GM03348 (cell line): ENCODE results near the gene GABRR1.

ENCODE experiments used
- DNase-seq: peaks from one replicate; pipeline ENCODE4 v3.0.0; 2012; ENCODE audit warnings: low spot score

GABRR1 gene

GRCh38 chr6:89215391-89215790, 1.8 kb downstream of the GABRR1 start:
- DNase-seq = no peak

- DNase-seq = no peak
Observed at GRCh38 chr6:89214197-89214596, 3.0 kb downstream of the GABRR1 start.

GRCh38 chr6:89212472-89212871, 4.7 kb downstream of the GABRR1 start:
- no peak for DNase-seq

GRCh38 chr6:89209457-89209856, 7.7 kb downstream of the GABRR1 start:
- no peak for DNase-seq

- no peak for DNase-seq
Observed at GRCh38 chr6:89208551-89208950, 8.6 kb downstream of the GABRR1 start.

GRCh38 chr6:89205819-89206218, 11.3 kb downstream of the GABRR1 start:
- DNase-seq = no peak

GRCh38 chr6:89204096-89204495, 13.1 kb downstream of the GABRR1 start:
- DNase-seq = no peak

GRCh38 chr6:89200706-89201215, 16.4 kb downstream of the GABRR1 start:
- no peak for DNase-seq

GRCh38 chr6:89199579-89199978, 17.6 kb downstream of the GABRR1 start:
- no peak for DNase-seq

- no peak for DNase-seq
Observed at GRCh38 chr6:89198235-89198634, 18.9 kb downstream of the GABRR1 start.

- no peak for DNase-seq
Observed at GRCh38 chr6:89197141-89197540, 20.0 kb downstream of the GABRR1 start.

- no peak for DNase-seq
Observed at GRCh38 chr6:89194559-89194958, 22.6 kb downstream of the GABRR1 start.

- no peak for DNase-seq
Observed at GRCh38 chr6:89190741-89191140, 26.4 kb downstream of the GABRR1 start.

- no peak for DNase-seq
Observed at GRCh38 chr6:89187504-89187903, 29.7 kb downstream of the GABRR1 start.

- DNase-seq = no peak
Observed at GRCh38 chr6:89186762-89187161, 30.4 kb downstream of the GABRR1 start.

GRCh38 chr6:89184344-89184743, 32.8 kb downstream of the GABRR1 start:
- DNase-seq = no peak

GRCh38 chr6:89183294-89183693, 33.9 kb downstream of the GABRR1 start:
- DNase-seq = no peak

- no peak for DNase-seq
Observed at GRCh38 chr6:89180971-89181370, 36.2 kb downstream of the GABRR1 start.

GRCh38 chr6:89180112-89180511, 37.0 kb downstream of the GABRR1 start:
- no peak for DNase-seq

GRCh38 chr6:89173634-89174033, 43.5 kb downstream of the GABRR1 start:
- no peak for DNase-seq

- no peak for DNase-seq
Observed at GRCh38 chr6:89172131-89172530, 45.0 kb downstream of the GABRR1 start.

GRCh38 chr6:89162047-89162371, 55.1 kb downstream of the GABRR1 start:
- no peak for DNase-seq

- DNase-seq = no peak
Observed at GRCh38 chr6:89161326-89162046, 55.7 kb downstream of the GABRR1 start.

- DNase-seq = no peak
Observed at GRCh38 chr6:89160331-89161092, 56.6 kb downstream of the GABRR1 start.
